Measurements from ENCODE around the gene FIGNL1. TPM values are rescaled to one million over a fixed set of nuclear protein-coding genes. Genes with fewer than 3 reads are reported as not detected.

FIGNL1 gene
- total and polyA plus RNA-seq, 2 donors (not counting 1 experiment from before 2014, with no cell fraction given): 3.6 to 24.5 TPM

DNA sequence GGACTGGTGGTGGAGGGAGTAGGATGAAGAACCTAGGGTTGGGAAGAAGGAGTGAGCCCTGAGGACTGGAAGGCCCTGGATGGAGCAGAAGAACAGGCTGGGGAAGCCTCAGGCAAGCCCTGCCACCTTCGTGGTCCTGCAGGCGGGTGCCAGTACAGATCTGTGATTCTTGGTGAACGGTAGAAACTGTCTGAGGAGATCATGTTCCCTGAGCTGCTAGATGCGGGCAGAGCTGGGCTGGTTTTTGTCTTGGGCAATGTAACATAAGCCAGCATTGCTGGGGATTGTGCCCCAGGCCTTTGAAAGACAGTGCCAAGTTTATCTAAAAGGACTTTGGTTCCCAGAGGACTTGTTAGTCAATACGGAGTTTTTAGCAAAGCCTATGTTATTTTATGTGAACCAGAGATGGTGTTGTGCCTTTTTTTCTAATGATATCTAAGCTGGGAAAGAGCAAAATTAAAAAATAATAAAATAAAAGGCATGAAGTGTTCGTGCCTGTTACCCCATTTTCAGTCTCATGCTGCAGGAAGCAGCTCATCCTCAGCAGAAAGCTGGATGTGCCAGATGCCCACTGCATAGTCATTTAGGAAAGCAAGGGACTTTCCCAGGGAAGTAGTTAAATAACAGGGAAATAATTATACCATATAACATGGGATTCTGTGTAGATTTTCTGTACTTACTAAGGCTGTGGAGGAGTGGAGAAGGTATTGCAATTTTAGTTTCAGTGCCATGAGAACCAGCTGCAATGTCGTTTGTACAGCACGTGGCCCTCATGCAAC is 24.4 kb upstream of the FIGNL1 start:
- intact Hi-C loops (cut with micrococcal nuclease): no loop called here
- no peak overlapping the region for H3K4me3 ChIP-seq (ENCODE audit: control extremely low read depth in 1 of 5, extremely low read depth in 1 of 5, insufficient read depth in 1 of 5, low read depth in 2 of 5, low read length in 4 of 5)
- no peak overlapping the region for H3K4me3 Mint-ChIP-seq
- H3K9me3 ChIP-seq (ENCODE audit: control extremely low read depth in 1 of 3, control insufficient read depth in 2 of 3, insufficient read depth in 1 of 3, low read length in 2 of 3): no peaks in the 10 kb centered on the region
- ChIA-PET POLR2A (no interaction called here), CTCF (interaction anchor here (1.1 kb wide), 1 partner anchor 12 kb away, joined by 3 read pairs; no protein-coding TSS in a partner anchor)
- H3K9me3 Mint-ChIP-seq (ENCODE audit: insufficient read depth): no peaks in the 10 kb centered on the region
- H4K20me1 ChIP-seq (ENCODE audit: control insufficient read depth, insufficient read depth, low read length, poor library complexity, severe bottlenecking): no peaks in the 10 kb centered on the region
- no peak overlapping the region for H3K4me2 ChIP-seq (replicated peaks; ENCODE audit: low read depth, low read length, poor library complexity, severe bottlenecking)
- no peak overlapping the region for H3K9ac ChIP-seq (ENCODE audit: low read length)
- TF ChIP-seq, protein P1, sequence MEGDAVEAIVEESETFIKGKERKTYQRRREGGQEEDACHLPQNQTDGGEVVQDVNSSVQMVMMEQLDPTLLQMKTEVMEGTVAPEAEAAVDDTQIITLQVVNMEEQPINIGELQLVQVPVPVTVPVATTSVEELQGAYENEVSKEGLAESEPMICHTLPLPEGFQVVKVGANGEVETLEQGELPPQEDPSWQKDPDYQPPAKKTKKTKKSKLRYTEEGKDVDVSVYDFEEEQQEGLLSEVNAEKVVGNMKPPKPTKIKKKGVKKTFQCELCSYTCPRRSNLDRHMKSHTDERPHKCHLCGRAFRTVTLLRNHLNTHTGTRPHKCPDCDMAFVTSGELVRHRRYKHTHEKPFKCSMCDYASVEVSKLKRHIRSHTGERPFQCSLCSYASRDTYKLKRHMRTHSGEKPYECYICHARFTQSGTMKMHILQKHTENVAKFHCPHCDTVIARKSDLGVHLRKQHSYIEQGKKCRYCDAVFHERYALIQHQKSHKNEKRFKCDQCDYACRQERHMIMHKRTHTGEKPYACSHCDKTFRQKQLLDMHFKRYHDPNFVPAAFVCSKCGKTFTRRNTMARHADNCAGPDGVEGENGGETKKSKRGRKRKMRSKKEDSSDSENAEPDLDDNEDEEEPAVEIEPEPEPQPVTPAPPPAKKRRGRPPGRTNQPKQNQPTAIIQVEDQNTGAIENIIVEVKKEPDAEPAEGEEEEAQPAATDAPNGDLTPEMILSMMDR (IDR thresholded peaks at IDR 0.05): no peak
- no peak for TF ChIP-seq EZH2 (IDR thresholded peaks at IDR 0.05; ENCODE audit: borderline replicate concordance, insufficient read depth, low read depth, low read length, poor library complexity, severe bottlenecking)
- H3K27me3 ChIP-seq (replicated peaks in 1 of 4; ENCODE audit: control extremely low read depth in 1 of 4, control insufficient read depth in 3 of 4, insufficient read depth in 4 of 4, low read length in 3 of 4): peaks cover 0 to 3% (median 0%) of the 10 kb centered on the region in 4 experiments
- no peak overlapping the region for H3K27ac Mint-ChIP-seq
- no peaks in the 10 kb centered on the region for H3K36me3 ChIP-seq (replicated peaks in 1 of 2; ENCODE audit: control extremely low read depth in 1 of 2, control insufficient read depth in 1 of 2, extremely low read depth in 1 of 2, insufficient read depth in 2 of 2, low read length in 1 of 2)
- H2AFZ ChIP-seq (ENCODE audit: insufficient read depth, low read depth, low read length, poor library complexity, severe bottlenecking): no peak overlapping the region
- WGBS (ENCODE audit: insufficient coverage): 69% methylated on average over 8 of the region's 8 CpGs
- DNase-seq (no peak), ATAC-seq (ENCODE audit: low read depth) (no peak)
- no peaks in the 10 kb centered on the region for H3K79me2 ChIP-seq (ENCODE audit: control insufficient read depth, insufficient read depth, low read length)
- H3K4me1 Mint-ChIP-seq: no peaks in the 10 kb centered on the region
- H3K4me1 ChIP-seq (ENCODE audit: control insufficient read depth in 2 of 2, insufficient read depth in 2 of 2, low read length in 2 of 2): no peaks in the 10 kb centered on the region
- peaks cover 14% of the 10 kb centered on the region for H3K27me3 Mint-ChIP-seq
- H3K27ac ChIP-seq (ENCODE audit: low read length in 2 of 2): no peak overlapping the region

DNA sequence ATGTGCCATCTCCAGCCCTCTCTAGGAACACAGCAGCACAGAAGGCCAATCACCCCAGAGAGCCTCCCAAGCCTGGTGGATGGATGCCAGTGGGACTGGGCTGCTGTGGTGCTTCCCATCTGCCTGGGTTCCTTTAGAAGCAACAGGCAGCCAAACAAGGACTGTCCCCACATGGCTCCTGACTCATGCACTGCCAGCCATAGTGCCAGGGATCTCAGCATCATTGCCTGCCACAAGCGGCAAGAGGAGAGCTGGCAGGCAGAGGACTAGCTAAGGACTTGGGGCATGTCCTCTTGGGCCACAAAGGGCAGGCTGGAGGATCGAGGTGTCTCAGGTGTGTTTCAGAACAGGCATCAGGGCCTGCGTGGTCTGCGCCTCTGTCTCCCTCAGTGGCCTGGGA is 23.4 kb upstream of the FIGNL1 start:
- 90% methylated on average over 4 of the region's 4 CpGs for WGBS (ENCODE audit: insufficient coverage)
- DNase-seq (no peak), ATAC-seq (ENCODE audit: low read depth) (no peak)
- Histone ChIP-seq H4K20me1 (ENCODE audit: control insufficient read depth, insufficient read depth, low read length, poor library complexity, severe bottlenecking) (no peaks in the 10 kb centered on the region), H3K4me1 (ENCODE audit: control insufficient read depth in 2 of 2, insufficient read depth in 2 of 2, low read length in 2 of 2) (no peaks in the 10 kb centered on the region), H2AFZ (ENCODE audit: insufficient read depth, low read depth, low read length, poor library complexity, severe bottlenecking) (no peak overlapping the region), H3K79me2 (ENCODE audit: control insufficient read depth, insufficient read depth, low read length) (no peaks in the 10 kb centered on the region), H3K36me3 (replicated peaks in 1 of 2; ENCODE audit: control extremely low read depth in 1 of 2, control insufficient read depth in 1 of 2, extremely low read depth in 1 of 2, insufficient read depth in 2 of 2, low read length in 1 of 2) (no peaks in the 10 kb centered on the region), H3K4me3 (ENCODE audit: control extremely low read depth in 1 of 5, extremely low read depth in 1 of 5, insufficient read depth in 1 of 5, low read depth in 2 of 5, low read length in 4 of 5) (no peak overlapping the region), H3K4me2 (replicated peaks; ENCODE audit: low read depth, low read length, poor library complexity, severe bottlenecking) (no peak overlapping the region), H3K9ac (ENCODE audit: low read length) (no peak overlapping the region), H3K27ac (ENCODE audit: low read length in 2 of 2) (no peak overlapping the region), H3K9me3 (ENCODE audit: control extremely low read depth in 1 of 3, control insufficient read depth in 2 of 3, insufficient read depth in 1 of 3, low read length in 2 of 3) (no peaks in the 10 kb centered on the region), H3K27me3 (replicated peaks in 1 of 4; ENCODE audit: control extremely low read depth in 1 of 4, control insufficient read depth in 3 of 4, insufficient read depth in 4 of 4, low read length in 3 of 4) (peaks cover 0 to 3% (median 0%) of the 10 kb centered on the region in 4 experiments)
- H3K4me3 Mint-ChIP-seq: no peak overlapping the region
- TF ChIP-seq, protein P1 (IDR thresholded peaks at IDR 0.05): no peak
- TF ChIP-seq EZH2 (IDR thresholded peaks at IDR 0.05; ENCODE audit: borderline replicate concordance, insufficient read depth, low read depth, low read length, poor library complexity, severe bottlenecking): no peak
- peaks cover 14% of the 10 kb centered on the region for H3K27me3 Mint-ChIP-seq
- H3K27ac Mint-ChIP-seq: no peak overlapping the region
- ChIA-PET CTCF (no interaction called here), POLR2A (no interaction called here)
- intact Hi-C loops (cut with micrococcal nuclease): no loop called here
- no peaks in the 10 kb centered on the region for H3K9me3 Mint-ChIP-seq (ENCODE audit: insufficient read depth)
- no peaks in the 10 kb centered on the region for H3K4me1 Mint-ChIP-seq

Measured in B cell (primary cell).